Left lung (tissue), 10 donors: ENCODE data around the gene IRF5. TPM values are rescaled to one million over a fixed set of nuclear protein-coding genes. Genes with fewer than 3 reads are reported as not detected.

ENCODE experiments used
- ATAC-seq: fragments of 200-7000 bp; cut with Tn5 transposase; one replicate; pipeline ENCODE4 v1.9.1; 2020; ENCODE audit warnings: moderate library complexity
- DNase-seq, 4 donors: peaks; one replicate each; pipeline ENCODE4 v3.0.0-alpha.2; 2013 to 2020
- H3K27ac ChIP-seq, 2 donors: fragments of 200-600 bp; sonication (generic) in 1 of 2; one replicate each; pipeline versions ENCODE4 v1.5.0 to v1.8.0; 2020 to 2021
- H3K27me3 ChIP-seq, 2 donors: fragments of 200-600 bp; sonication (generic) in 1 of 2; one replicate each; pipeline versions ENCODE4 v1.5.0 to v1.8.0; 2020 to 2021
- H3K36me3 ChIP-seq, 2 donors: fragments of 200-600 bp; sonication (generic) in 1 of 2; one replicate each; pipeline versions ENCODE4 v1.5.0 to v1.8.0; 2020 to 2021
- H3K4me1 ChIP-seq, 2 donors: fragments of 200-600 bp; one replicate each; pipeline ENCODE4 v1.8.0; 2021
- H3K4me3 ChIP-seq, 2 donors: fragments of 200-600 bp; sonication (generic) in 1 of 2; one replicate each; pipeline versions ENCODE4 v1.5.0 to v1.8.0; 2020 to 2021; ENCODE audit warnings: mild to moderate bottlenecking in 1 of 2
- H3K9me3 ChIP-seq, 2 donors: fragments of 200-600 bp; sonication (generic) in 1 of 2; one replicate each; pipeline versions ENCODE4 v1.5.0 to v1.8.0; 2020 to 2021
- CTCF ChIP-seq, 2 donors: fragments of 200-600 bp; sonication (generic) in 1 of 2; IDR thresholded peaks; one replicate each; pipeline versions ENCODE4 v1.5.0 to v1.8.0; 2021; ENCODE audit warnings: antibody characterized with exemption in 2 of 2
- intact Hi-C, 2 donors: fragments of 100-400 bp; cut with DNase I; formaldehyde crosslinking; loops; one replicate each; pipeline versions ENCODE4 v1.11.2 to v1.14.2; 2022
- polyA plus RNA-seq, 6 donors: library from polyadenylated mRNA; unstranded; fragments of 120-200 nt; gene quantifications; one replicate each; pipeline ENCODE4 v1.2.1, GENCODE V29; 2013; ENCODE audit not compliant: insufficient read length in 6 of 6
- total RNA-seq, 2 donors: library from RNA; stranded (reverse); fragmentation: NEBNext Ultra II Directional; extraction: Animal tissue kit (Norgen Biotek cat#: 25700); gene quantifications; one replicate each; pipeline ENCODE4 v1.2.1, GENCODE V29; 2021
- donor health status: DM: no; HTN: yes; CAD: no.
- donor health status: DM: no; HTN: no; CAD: no.

IRF5 gene
- total and polyA plus RNA-seq, 8 donors: 1.7 to 35.5 (median 2.1) TPM

GRCh38 chr7:128928882-128929788 is 8.6 kb upstream of the IRF5 start:
- no peaks in the 10 kb centered on the region for H3K9me3 ChIP-seq
- ATAC-seq: no peak
- H3K4me1 ChIP-seq: peaks cover 0 to 22% of the 10 kb centered on the region in 2 donors
- intact Hi-C loops: no loop called here
- no peak overlapping the region for H3K4me3 ChIP-seq
- no peak for DNase-seq
- no peaks in the 10 kb centered on the region for H3K36me3 ChIP-seq
- H3K27ac ChIP-seq: no peak overlapping the region
- TF ChIP-seq CTCF (IDR thresholded peaks at IDR 0.05): no peak
- no peaks in the 10 kb centered on the region for H3K27me3 ChIP-seq

GRCh38 chr7:128931190-128931798 is 6.4 kb upstream of the IRF5 start:
- intact Hi-C loops: no loop called here
- TF ChIP-seq CTCF (IDR thresholded peaks at IDR 0.05): no peak
- peaks cover 0 to 34% of the 10 kb centered on the region in 2 donors for H3K4me1 ChIP-seq
- H3K36me3 ChIP-seq: no peaks in the 10 kb centered on the region
- no peak overlapping the region for H3K27ac ChIP-seq
- H3K9me3 ChIP-seq: no peaks in the 10 kb centered on the region
- H3K4me3 ChIP-seq: no peak overlapping the region
- DNase-seq (no peak), ATAC-seq (no peak)
- peaks cover 0 to 4% of the 10 kb centered on the region in 2 donors for H3K27me3 ChIP-seq

- Histone ChIP-seq H3K4me1 (peaks cover 0 to 34% of the 10 kb centered on the region in 2 donors), H3K27ac (no peak overlapping the region), H3K4me3 (no peak overlapping the region), H3K27me3 (peaks cover 0 to 13% of the 10 kb centered on the region in 2 donors), H3K9me3 (no peaks in the 10 kb centered on the region), H3K36me3 (no peaks in the 10 kb centered on the region)
- intact Hi-C loops: no loop called here
- DNase-seq (no peak), ATAC-seq (no peak)
- TF ChIP-seq CTCF (IDR thresholded peaks at IDR 0.05): no peak
Measured at GRCh38 chr7:128931965-128932861, 5.5 kb upstream of the IRF5 start.

- H3K4me3 ChIP-seq: no peak overlapping the region
- DNase-seq: no peak
- H3K9me3 ChIP-seq: no peaks in the 10 kb centered on the region
- peak overlapping the region in 1 of 2 donors; percentile 35 for H3K27ac ChIP-seq
- peaks cover 0 to 19% of the 10 kb centered on the region in 2 donors for H3K27me3 ChIP-seq
- H3K36me3 ChIP-seq: no peaks in the 10 kb centered on the region
- intact Hi-C loops: no loop called here
- ATAC-seq: no peak
- peaks cover 0 to 40% of the 10 kb centered on the region in 2 donors for H3K4me1 ChIP-seq
- no peak for TF ChIP-seq CTCF (IDR thresholded peaks at IDR 0.05)
Measured at GRCh38 chr7:128932862-128933179, 4.9 kb upstream of the IRF5 start.
